Measurements from ENCODE around the gene KLF15. TPM values are rescaled to one million over a fixed set of nuclear protein-coding genes. Genes with fewer than 3 reads are reported as not detected.

Gene KLF15
- total RNA-seq, 1 experiment from 2014 or later, result 3.3 TPM

GRCh38 chr3:126305427-126305826 is 51.8 kb downstream of the KLF15 start (continued):
- TF ChIP-seq CTCF (IDR thresholded peaks at IDR 0.05 in 2 of 3, conservative IDR thresholded peaks at IDR 0.05 in 1 of 3; ENCODE audit: borderline replicate concordance in 1 of 3, insufficient read depth in 1 of 3, low read depth in 2 of 3, low read length in 2 of 3) (no peak), ELF1 (IDR thresholded peaks at IDR 0.05; ENCODE audit: borderline replicate concordance, low read depth) (no peak)

- ATAC-seq, result no peak
- ChIA-PET CTCF (no interaction called here), POLR2A (no interaction called here), RAD21 (ENCODE audit: low non-redundant PET in 1 of 2, low total read pairs in 2 of 2, uncharacterized antibody in 2 of 2, unreplicated experiment in 2 of 2) (no interaction called here)
- Histone ChIP-seq H3K79me2 (ENCODE audit: insufficient read depth, low read length) (no peaks in the 10 kb centered on the region), H3K27me3 (ENCODE audit: insufficient read depth, low read length) (no peaks in the 10 kb centered on the region), H3K36me3 (ENCODE audit: control insufficient read depth in 1 of 2, insufficient read depth in 2 of 2, low read length in 2 of 2) (no peaks in the 10 kb centered on the region), H3K4me2 (ENCODE audit: low read length) (no peak overlapping the region), H2AFZ (ENCODE audit: low read depth, low read length, poor library complexity, severe bottlenecking) (no peak overlapping the region), H3K27ac (ENCODE audit: low read depth, low read length) (no peak overlapping the region), H3K9ac (ENCODE audit: low read length) (no peak overlapping the region), H3K4me1 (ENCODE audit: control insufficient read depth in 1 of 2, insufficient read depth in 2 of 2, low read length in 2 of 2) (no peaks in the 10 kb centered on the region), H4K20me1 (ENCODE audit: insufficient read depth) (no peaks in the 10 kb centered on the region), H3K9me2 (ENCODE audit: insufficient read depth) (no peaks in the 10 kb centered on the region), H3K4me3 (replicated peaks in 1 of 2; ENCODE audit: low read depth in 1 of 2, low read length in 2 of 2) (no peak overlapping the region), H3K9me3 (ENCODE audit: control insufficient read depth in 1 of 2, insufficient read depth in 1 of 2, low read depth in 1 of 2, low read length in 2 of 2) (peaks cover 0 to 4% of the 10 kb centered on the region in 2 experiments; a peak in 2 of 4 replicates)
- BruUV-seq (replicated peaks), result no TSS peak
- TF ChIP-seq EZH2 (IDR thresholded peaks at IDR 0.05) (no peak), MAX (IDR thresholded peaks at IDR 0.05) (no peak), SRF (IDR thresholded peaks at IDR 0.05; ENCODE audit: low read depth) (no peak), ATF3 (IDR thresholded peaks at IDR 0.05) (no peak), ZNF274 (IDR thresholded peaks at IDR 0.05; ENCODE audit: low read depth, low read length) (no peak), EZH2phosphoT487 (IDR thresholded peaks at IDR 0.05; ENCODE audit: borderline replicate concordance) (no peak), POLR2A (IDR thresholded peaks at IDR 0.05; ENCODE audit: borderline replicate concordance, extremely low read depth, insufficient read depth, insufficient read length) (no peak), JUND (IDR thresholded peaks at IDR 0.05) (no peak)
- DNase-seq (ENCODE audit: low read depth, low spot score), result no peak
- intact Hi-C loops (cut with micrococcal nuclease), result no loop called here
Observed at GRCh38 chr3:126304704-126305103, 52.5 kb downstream of the KLF15 start.

All from HCT116 (cell line).